Measurements from ENCODE around the gene PSTPIP2.
"Not testable (repeated sequence)": the region's sequence is repeated elsewhere in the genome, so short reads cannot be mapped to it uniquely, and the experiment has no call there.

PSTPIP2 gene

DNA sequence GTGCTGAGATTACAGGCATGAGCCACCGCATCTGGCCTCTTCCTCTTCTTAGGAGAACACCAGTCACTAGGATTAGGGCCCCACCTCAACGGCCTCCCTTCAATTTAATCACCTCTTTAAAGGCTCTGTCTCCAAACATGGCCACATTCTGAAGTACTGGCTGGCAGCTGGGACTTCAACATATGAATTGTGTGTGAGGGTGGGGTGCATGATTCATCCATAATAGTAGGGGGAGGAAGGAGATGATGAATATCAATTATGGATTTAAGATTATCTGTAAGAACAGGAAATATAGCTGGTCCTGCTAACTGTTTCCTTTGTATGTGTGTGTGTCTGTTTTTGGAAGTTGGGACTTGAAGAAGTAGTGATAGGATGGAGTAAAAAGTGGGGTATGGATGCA, 90.2 kb downstream of the PSTPIP2 start:
- no peak for DNase-seq (ENCODE audit: low read depth)

DNA sequence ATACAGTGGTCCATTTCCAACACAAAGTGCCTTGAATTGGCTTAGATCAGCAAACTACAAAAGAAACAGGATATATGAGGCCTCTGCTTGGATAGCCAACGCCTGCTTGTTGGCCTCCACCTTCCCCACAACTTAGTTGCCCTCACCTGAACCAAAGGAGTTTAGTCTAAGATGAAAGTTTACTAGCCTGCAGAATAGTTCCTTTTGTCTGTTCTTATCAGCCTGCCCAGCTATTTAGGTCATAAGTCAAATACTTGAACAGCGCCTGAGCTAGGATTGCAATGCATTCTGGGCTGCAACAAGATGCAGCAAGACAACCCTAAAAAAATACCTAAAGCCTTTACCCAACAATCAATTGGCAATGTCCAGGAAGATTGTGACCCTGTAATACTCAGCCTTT, 91.8 kb downstream of the PSTPIP2 start:
- DNase-seq (ENCODE audit: low read depth): no peak

DNA sequence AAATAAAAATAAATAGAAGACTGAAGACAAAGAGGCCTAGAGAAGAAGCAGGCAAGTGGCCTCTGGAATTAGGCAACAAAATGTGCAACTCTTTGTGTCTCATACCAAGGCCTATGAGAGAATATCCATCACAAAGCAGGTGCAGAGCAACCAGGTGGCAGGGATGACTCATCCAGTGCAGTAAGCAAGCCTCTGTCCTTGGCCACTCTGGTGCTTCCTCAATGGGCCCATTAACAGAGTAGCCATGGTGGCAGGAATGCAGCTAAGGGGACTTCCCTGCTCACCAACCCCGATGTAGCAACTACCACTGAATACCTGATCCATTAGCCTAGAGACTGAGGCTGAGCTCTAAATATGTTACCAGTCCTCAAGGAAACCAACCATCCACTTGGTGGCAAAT, 94.0 kb downstream of the PSTPIP2 start:
- no peak for DNase-seq (ENCODE audit: low read depth)

DNA sequence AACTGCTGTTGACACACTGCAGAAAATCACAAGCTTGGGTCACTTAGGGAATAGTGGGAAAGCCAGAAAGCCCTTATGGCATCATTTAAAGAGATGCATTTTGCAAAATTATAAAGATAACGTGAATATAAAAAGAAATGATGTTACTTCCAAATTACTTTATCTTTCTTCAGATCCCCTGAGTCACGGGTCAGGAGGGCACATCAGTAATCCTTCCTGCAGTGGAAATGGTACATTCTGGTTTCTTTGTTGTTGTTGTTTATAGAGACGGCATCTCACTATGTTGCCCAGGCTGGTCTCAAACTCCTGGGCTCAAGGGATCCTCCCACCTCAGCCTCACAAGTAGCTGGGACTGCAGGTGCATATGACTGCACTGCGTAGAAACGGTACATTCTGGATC, 95.1 kb downstream of the PSTPIP2 start:
- DNase-seq (ENCODE audit: low read depth): no peak

DNA sequence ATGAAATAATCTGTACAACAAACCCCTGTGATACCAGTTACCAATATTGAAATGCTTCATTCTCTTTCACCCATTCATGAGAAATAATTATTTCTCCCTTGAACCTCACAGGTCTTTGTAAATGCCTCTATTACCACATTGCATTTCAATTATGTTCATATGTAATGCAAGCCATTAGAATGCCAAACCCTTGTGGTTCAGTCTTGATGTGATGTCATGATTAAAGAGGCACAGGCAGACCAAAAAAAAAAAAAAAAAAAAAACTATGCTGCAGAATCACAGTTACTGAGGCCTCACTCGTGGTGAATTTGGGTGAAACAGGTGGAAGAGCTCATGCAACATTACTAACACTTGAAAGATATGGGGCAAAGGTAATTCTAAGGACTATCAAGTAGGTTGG, 95.5 kb downstream of the PSTPIP2 start:
- no peak for DNase-seq (ENCODE audit: low read depth)

DNA sequence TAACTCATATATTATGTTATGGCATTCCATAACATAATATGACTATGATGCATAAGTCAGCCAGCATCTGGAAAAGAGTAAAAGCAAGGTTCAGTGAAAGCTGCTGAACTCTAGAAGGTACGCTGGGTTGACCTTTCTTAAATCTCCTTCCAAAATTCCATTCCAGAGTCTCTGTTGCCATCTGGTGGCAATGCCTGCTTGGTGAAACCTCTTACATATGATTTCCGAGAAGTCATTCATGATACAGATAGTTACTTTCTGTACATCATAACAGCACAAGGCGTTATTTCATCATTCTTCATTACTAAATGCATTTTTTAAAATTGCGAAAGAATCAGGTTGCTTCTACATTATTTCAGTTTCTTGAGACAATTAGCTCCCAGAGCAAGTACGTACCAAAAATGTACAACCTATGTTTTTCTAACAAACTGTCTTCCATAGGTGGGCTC, 97.9 kb downstream of the PSTPIP2 start:
- DNase-seq (ENCODE audit: low read depth): peak; percentile 44

DNA sequence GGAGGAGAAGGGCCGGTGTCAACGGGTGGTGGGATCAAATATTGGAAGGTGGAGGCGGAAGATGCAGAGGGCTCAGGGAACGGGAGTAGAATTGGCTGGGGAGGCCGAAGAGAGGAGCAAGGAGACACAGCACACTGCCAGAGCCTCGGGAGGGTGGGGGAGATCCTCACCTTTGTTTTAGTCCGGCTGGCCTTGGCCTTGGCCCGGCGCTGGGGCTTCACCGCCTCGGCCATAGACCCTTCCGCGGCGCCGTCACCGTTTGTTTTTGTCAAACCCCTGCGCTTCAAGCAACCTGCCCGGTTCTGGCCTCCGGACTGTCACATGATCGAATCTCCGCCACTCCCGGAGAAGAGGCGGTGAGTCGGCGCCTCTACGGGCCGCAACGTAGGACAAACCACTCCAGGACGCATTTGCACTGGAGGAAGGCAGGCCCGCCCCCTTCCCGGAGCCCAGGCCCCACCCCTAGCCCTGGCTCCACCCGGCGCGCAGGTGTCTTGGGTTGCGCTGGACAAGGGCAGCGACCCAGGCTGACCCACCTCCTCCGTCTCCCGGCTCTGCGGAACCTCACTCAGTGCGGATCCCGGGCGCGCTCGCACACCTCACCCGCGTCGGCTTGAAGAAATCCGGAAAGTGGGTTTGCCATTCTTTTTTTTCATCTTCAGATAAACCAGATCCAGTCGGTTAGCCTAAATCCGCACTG, 104.9 kb downstream of the PSTPIP2 start, which contains the start of gene EPG5:
Gene EPG5 (minus strand): TSS at position 323 of the 700 bp plus-strand sequence. CDS start 90 bp downstream, at position 233.
- DNase-seq (ENCODE audit: low read depth): peak; percentile 91

DNA sequence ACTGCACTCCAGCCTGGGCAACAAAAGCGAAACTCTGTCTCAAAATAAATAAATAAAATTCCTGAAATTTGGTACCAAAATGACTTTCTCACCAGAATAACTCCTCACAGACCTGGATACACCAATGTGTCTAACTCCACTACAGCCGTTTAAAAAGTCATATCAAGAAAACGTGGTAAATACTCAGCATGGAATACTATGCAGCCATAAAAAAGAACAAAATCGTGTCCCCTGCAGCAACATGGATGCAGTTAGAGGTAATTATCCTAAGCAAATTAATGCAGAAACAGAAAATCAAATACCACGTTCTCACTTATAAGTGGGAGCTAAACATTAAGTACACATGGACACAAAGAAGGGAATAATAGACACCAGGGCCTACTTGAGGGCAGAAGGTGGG, 107.1 kb downstream of the PSTPIP2 start:
- DNase-seq (ENCODE audit: low read depth): not testable (repeated sequence)

DNA sequence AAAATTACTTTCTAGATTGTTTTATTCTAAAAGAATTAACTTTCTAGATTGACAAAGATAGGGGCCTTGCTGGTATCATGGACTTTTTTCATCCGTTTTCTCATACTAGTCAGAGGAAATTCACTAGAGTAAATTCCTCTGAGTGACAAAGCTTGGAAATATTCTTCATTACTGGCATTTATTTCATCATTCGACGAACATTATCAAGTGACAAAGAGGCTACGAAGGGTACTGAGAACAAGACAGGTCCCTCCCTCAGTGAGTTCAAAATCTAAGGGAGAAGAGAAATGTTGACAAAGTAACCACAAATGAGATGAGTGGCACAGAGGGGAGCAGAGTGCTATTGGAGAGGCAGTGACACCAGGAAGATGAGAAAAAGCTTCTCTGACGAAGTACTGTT, 109.2 kb downstream of the PSTPIP2 start:
- DNase-seq (ENCODE audit: low read depth): no peak

DNA sequence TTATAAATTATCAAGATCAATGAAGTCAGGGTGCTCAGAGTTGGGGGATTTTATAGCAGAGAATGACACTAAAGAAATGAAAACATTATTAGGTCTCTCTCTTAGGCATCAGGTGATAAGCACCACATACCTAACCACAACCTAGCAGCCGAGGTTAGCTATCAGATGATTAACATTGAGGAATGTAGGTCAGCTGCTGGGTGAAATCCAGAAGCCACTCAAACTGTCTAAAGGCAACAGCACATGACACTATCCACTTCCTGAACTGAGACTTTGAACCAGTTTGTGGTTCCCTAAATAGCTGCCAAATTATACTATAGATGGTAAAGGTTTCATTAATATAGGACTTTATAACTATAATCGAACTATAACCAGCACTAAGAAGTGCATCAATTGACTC, 109.6 kb downstream of the PSTPIP2 start:
- DNase-seq (ENCODE audit: low read depth): no peak

DNA sequence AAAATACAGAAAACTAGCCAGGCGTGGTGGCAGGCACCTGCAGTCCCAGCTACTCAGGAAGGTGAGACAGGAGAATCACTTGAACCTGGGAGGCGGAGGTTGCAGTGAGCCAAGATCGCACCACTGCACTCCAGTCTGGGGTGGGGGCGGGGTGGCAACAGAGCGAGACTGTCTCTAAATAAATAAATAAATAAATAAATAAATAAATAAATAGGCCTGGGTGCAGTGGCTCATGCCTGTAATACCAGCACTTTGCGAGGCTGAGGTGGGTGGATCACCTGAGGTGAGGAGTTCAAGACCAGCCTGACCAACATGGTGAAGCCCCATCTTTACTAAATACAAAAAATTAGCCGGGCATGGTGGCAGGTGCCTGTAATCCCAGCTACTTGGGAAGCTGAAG, 112.6 kb downstream of the PSTPIP2 start:
- not testable (repeated sequence) for DNase-seq (ENCODE audit: low read depth)

DNA sequence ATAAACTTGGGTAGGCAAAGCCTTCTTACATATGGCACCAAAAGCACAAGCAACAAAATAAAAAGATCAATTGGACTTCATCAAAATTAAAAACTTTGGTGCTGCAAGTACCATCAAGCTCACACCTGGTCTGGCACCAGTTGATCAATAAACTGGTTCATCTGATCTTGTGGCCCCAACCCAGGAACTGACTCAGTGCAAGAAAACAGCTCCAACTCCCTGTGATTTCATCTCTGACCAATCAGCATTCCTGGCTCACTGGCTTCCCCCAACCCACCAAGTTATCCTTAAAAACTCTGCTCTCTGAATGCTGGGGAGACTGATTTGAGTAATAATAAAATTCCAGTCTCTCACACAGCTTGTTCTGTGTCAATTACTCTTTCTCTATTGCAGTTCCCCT, 113.3 kb downstream of the PSTPIP2 start:
- DNase-seq (ENCODE audit: low read depth): no peak

DNA sequence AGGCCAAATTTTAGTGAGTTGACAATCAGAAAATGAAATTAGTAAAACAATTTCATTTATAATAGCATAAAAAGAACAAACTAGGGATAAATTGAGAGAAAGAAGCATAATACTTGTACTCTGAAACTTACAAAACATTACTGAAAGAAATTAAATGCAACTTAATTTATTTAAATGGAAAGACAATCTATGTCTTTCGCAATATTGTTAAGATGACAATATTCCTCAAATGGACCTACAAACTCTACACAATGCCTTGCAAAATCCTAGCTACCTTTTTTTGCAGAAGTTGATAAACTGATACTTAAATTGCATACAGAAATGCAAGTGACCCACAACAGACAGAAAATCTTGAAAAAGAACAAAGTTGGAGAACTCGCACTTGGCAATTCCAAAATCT, 114.0 kb downstream of the PSTPIP2 start:
- DNase-seq (ENCODE audit: low read depth): no peak

DNA sequence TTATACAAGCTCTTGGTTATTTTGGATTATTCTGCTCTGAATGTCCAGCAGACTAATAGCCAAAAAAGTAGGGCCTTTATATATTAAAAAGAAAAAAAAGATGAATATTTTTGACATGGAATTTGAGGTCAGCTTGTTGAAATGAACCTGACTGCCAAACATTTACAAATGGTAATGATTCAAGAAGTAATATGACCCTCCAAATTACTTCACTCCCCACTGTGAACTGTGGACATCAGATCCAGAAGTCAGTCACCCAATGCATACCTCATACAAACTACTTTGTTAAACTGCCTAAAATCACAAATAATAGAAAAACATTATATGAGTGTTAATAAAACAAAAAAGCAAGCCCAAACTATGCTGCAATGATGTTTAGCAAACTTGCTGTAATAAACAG, 115.0 kb downstream of the PSTPIP2 start:
- DNase-seq (ENCODE audit: low read depth): no peak

DNA sequence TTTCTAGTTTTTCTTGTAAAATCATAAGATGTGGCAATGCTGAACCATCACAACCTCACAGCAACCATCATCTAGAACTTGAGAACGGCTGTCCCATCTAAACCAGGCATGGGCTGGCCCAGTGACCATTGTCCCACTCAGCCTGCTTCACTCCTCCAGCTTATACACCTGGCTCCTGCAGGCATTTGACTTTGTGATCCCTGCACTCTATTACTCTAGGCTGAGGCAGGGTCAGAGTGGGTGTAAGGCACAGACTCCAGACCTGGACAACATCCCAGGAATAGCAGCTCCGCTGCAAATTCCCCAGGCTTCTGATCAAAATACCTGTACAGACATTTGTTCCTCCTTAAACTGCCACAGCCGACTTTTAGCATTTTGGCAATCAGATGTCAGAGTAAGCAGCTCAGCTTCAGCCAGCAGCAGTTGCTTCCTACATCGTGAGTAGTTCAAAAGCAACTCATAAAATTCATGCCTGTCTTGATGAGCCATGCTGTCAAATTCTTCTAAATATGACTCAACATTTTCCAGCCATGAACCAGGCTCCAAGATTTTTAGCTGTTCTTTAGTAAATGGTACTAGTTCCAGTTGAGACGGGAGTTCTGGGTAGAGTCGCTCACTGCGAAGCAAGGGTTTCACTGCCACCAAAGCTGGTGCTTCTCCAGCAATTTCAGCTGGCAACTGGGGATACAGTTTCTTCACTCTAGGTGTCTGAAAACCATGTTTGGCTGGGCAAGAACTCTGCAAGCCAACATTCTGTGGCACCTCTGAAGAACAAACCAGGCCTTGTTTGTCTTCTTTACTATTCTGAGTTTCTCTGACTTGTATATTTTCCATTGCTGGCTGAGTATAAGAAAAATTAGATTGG, 117.8 kb downstream of the PSTPIP2 start:
- DNase-seq (ENCODE audit: low read depth): no peak

DNA sequence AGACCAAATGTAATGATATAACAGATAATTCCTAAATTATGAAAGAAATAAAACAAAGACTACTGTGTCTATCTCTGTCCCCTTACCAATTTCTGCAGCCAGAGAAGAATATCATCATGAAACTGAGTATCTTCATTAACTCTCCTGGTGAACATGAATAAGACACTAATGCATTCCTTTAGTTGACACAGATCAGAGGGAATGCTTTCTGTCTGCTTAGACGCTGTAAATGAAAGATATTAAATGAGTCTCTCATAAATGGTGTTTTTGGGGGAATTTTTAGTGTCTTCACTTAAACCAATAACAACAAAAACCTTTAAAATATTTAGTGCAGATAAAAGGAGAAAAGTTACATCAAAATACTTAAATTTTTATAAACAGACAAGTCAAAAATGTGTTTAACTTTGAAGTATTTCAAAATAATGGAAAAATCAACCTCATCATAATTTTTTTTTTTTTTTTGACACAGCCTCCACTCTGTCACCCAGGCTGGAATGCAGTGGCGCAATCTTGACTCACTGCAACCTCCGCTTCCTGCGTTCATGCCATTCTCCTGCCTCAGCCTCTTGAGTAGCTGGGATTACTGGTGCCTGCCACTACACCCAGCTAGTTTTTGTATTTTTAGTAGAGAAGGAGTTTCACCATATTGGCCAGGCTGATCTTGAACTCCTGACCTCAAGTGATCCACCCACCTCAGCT, 120.9 kb downstream of the PSTPIP2 start:
- DNase-seq (ENCODE audit: low read depth): no peak

DNA sequence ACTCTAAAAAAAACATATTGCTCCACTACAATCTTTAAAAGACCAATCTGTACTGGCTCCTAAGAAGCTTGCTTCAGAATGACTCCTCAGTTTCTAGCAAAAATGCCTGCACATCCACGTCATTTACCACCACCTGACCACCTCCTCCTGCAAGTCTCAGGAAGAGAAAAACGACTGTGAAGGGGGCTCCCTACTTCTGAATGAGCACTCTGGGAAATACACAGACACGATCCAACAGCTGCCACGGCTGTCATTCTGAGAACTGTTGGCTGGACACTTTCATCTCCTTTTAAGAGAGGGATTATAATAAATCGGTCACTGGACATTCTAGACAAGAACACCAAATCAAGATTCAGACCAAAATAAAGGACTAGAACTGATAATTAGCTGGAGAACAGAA, 126.4 kb downstream of the PSTPIP2 start:
- no peak for DNase-seq (ENCODE audit: low read depth)

DNA sequence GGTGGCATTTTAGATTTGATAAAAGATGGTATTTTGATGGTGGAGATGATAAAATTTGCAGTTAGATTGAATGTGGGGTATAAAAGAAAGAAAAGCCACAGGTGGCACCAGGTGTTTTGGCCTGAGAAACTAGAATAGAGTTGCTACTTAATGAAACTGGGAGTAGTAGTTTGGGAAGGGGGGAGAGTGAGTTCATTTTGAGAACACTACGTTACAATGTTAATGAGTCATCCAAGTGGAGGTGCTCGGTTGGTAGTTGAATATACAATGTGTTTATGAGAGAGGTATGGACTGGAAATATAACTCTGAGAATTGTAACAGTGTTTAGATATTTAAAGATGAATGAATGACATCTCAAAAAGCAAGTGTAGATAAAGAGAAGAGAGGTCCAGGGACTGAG, 131.3 kb downstream of the PSTPIP2 start:
- no peak for DNase-seq (ENCODE audit: low read depth)

DNA sequence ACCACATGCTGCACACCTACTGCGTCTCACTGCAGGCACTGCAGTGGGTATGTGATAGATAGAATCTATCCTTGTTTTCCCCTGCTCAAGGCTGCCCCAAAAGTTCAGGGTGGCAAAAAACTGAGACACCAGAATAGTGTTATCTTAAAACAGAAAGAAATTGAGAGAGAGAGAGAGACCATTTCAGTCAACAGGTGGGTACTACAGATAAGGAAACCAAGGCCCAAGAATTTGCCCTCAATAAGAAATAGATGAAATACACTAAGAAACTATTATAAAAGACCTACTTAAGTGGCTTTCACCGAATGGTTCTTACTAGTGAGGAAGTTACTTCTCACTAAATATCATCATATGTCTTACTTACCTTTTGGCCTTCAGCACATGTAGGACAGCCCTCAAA, 132.8 kb downstream of the PSTPIP2 start:
- DNase-seq (ENCODE audit: low read depth): no peak

DNA sequence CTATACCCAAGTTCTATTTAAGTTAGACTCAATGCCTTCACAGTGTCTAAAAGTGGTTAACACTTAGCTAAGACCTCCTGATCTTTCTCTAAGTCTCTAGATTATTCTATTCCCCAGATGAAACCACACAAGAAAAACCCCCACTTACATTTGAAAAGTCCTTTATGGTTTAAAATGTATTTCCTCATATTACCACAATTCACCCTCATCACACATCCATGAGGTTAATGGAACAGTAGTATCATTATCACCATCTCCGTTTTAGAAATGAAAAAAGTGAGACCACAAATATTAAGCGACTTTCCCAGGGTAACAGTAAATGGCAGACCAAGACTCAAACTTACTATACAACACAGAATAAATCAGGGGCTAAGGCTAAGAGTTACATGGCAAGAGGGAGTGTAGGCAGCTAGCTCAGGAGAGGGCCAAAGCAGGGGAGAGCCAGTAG, 133.5 kb downstream of the PSTPIP2 start:
- no peak for DNase-seq (ENCODE audit: low read depth)

DNA sequence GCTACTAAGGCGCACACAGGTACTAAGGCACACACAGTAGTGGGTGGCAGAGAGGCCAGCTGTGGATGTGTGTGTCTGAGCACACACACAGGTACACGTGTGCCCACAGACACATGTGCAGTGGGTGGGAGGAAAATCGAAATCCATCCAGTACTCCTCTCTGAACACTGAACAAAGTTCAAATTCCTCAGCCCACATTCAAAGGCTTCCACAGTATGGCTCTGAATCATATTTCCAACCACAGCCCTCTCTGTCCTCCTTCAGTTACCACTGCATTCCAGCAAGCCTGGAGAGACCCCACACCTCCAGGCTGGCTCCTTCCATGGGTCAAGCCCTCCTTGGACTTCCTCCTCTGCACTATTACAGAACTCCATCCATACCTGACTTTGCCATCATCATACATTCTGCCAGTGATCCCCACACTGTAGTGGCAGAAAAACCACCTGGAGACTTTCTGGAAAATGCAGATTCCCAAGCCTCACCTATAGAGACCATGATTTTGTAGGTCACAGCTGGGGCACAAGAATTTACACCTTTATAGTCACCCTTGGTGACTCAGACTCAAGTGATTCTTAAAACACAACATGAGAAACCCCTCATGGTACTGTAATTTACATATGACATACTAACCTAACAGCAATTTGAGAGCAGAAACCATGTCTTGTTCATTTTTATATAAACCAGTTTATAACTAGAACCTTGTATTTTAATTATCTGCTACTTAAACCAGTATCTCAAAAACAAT, 136.3 kb downstream of the PSTPIP2 start:
- DNase-seq (ENCODE audit: low read depth): no peak
